Astrocyte of the spinal cord (primary cell): Measurements from ENCODE around the gene SLC30A4.

Experiments
- DNase-seq: peaks from one replicate; pipeline ENCODE4 v3.0.0; 2011; ENCODE audit warnings: low read depth, low spot score
- H3K4me3 ChIP-seq: 2 replicates; pipeline ENCODE4 v1.5.1; 2011; ENCODE audit warnings: low read depth, mild to moderate bottlenecking, low read length, moderate library complexity
- CTCF ChIP-seq: IDR thresholded peaks from 2 replicates; pipeline ENCODE4 v1.5.1; 2012; ENCODE audit warnings: low read depth, mild to moderate bottlenecking, low read length, inconsistent platforms
- in situ Hi-C: cut with HindIII; loops from 2 replicates; pipeline ENCODE4 v1.10.0; 2017; ENCODE audit warnings: low sequenced_read_pairs

The SLC30A4 gene

DNA sequence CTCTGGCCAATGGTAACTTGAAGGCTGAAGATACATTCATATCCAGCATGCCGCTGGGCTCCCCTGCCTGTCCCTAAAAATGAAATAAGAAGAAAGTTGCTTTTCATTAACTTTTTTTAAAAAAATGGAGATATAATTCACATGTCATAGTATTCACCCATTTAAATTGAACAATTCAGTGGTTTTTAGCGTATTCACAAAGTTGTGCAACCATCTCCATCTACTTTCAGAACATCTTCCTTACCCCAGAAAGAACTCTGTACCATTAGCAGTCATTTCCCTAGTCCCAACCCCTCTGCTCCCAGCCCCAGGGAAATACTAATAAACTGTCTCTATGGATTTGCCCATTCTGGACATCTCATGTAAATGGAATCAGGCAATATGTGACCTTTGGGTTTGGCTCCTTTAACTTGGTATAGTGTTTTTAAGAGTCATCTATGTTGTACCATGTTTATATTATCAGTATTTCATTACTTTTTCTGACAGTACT, 88.4 kb downstream of the SLC30A4 start:
- H3K4me3 ChIP-seq, result no peak overlapping the region
- no peak for TF ChIP-seq CTCF
- in situ Hi-C loops, result no loop called here
- DNase-seq, result no peak

DNA sequence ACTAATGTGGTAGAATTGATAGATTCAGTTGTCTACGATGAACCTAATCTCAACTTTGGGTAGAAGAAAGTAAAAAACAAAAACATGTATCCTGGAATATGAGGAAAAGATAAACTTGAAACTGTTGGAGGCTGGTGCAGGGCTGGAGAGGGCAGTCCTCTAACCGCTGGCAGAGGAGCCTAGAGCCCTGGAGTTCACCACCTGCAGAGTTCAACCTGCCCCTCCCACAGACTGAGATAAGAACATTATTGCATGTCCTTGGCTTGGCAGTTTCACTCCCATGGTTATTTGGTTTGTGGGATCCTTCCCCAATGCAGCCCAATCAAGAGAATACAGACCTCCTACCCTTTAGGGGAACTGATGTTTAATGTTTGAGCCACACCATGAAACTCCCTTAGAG, 91.0 kb downstream of the SLC30A4 start:
- no peak for DNase-seq
- no peak for TF ChIP-seq CTCF
- no peak overlapping the region for H3K4me3 ChIP-seq
- in situ Hi-C loops, result no loop called here

GRCh38 chr15:45429941-45430792, 92.4 kb downstream of the SLC30A4 start:
- peak; percentile 99 for TF ChIP-seq CTCF
- in situ Hi-C loops, result no loop called here
- H3K4me3 ChIP-seq, result peak overlapping the region; percentile 38
- peak; percentile 60 for DNase-seq
